GM12872 (cell line): Measurements from ENCODE around the gene ALDH2.

ENCODE experiments used
- CTCF ChIP-seq: IDR thresholded peaks from 3 replicates; pipeline ENCODE4 v1.5.1; 2011; ENCODE audit warnings: low read depth, mild to moderate bottlenecking, low read length, moderate library complexity; ENCODE audit not compliant: insufficient read depth

Gene ALDH2

DNA sequence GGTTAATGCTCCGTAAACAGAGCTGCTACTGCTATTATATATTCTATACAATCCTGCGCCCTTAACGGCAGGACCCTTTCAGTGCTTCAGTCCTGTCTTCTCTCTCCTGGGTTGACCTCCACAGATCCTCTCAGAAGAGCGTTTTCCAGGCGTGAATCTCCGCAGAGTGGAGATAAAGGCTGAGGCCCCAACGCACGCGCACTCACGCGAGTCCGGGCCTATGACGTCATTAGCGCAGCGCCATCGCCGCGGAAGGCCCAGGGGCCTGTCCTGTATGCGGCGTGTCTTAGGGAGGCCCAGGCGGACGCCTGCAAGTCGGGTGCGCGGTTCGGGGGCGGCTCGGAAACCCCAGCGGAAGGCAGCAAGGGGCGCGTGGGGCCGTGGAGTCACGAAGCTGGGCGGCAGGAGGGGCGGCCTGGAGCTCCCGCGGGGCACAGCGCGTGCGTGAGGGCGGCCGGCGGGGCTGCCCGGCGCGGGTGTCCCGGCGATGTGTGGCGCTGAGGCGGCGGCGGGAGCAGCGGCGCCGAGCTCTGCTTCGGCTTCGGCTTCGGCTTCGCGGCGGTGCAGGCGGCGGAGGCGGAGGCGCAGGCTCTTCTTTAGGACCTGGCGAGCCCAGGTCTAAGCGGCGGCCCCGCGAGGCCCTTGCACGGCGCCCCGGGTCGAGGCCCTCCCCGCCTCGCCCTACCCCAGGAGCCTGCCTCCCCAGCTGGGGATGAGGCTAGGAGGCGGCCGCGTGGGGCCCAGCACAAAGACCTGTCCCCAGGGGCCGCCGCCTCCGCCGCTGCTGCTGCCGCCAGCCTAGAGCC, 75.2 kb downstream of the ALDH2 start, which contains the start of gene MAPKAPK5:
TSS of gene MAPKAPK5 (plus strand) at position 479 of the 806 bp plus-strand sequence. CDS start 506 bp downstream, outside the sequence.
- TF ChIP-seq CTCF, result no peak

GRCh38 chr12:111842556-111843396, 76.0 kb downstream of the ALDH2 start:
- TF ChIP-seq CTCF, result no peak

DNA sequence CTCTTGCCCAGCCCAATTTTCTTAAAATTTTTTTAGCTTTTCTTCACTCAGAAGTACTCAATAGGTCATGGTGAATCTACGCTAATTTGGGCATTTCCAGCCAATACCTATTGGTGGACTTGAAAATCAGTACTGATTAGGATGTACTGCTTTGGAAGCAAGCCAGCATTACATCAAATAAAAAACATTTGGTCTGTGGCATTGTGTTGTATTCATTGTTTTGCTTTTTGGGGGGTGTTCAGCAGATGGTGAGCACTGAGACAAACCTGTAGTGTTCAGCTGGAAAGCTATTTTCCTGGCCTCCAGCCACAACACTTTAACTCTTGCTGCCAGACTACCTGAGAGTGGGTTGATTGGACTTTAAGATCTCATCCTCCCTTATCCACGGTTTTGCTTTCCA, 79.3 kb downstream of the ALDH2 start:
- TF ChIP-seq CTCF, result no peak

DNA sequence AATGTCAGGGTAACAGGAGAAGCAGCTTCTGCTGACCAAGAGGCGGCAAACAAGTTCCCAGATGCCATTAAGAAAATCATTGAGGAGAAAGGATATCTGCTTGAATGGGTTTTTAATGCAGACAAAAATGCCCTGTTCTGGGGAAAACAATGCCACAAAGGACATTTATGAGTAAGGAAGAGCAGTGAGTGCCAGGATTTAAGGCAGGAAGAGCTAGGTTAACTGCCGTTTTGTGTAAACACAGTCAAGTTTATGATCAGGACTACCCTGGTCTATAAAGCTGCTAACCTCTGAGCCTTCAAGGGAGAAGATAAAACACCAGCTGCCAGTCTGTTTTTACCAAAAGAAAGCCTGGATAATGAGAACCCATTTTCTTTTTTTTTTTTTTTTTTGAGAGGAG, 83.8 kb downstream of the ALDH2 start:
- no peak for TF ChIP-seq CTCF

- TF ChIP-seq CTCF, result no peak
These were observed 91.5 kb downstream of the ALDH2 start for GRCh38 chr12:111858186-111858585.

GRCh38 chr12:111858778-111859177, 92.0 kb downstream of the ALDH2 start:
- TF ChIP-seq CTCF, result no peak

- no peak for TF ChIP-seq CTCF
These were observed 98.2 kb downstream of the ALDH2 start for GRCh38 chr12:111864913-111865312.
